GM12878 (cell line): ENCODE data around the gene PDIA4. TPM values are rescaled to one million over a fixed set of nuclear protein-coding genes. Genes with fewer than 3 reads are reported as not detected.

Source experiments
- ATAC-seq: fragments of 200-7000 bp; cut with Tn5 transposase; 3 replicates; pipeline ENCODE4 v1.9.1; 2020; ENCODE audit warnings: mild to moderate bottlenecking, moderate library complexity
- BruUV-seq: library from RNA; stranded (reverse); fragments of 400-500 nt; replicated peaks from 2 replicates; lab custom pipeline; 2021; lab: Mats Ljungman, UMichigan
- CTCF ChIA-PET: fragments of 300-600 bp; sonication (Branson Sonifier 250); formaldehyde crosslinking; extraction: SDS; loops from one replicate; lab custom pipeline; 2021; ENCODE audit warnings: inconsistent platforms; lab: Yijun Ruan, JAX
- POLR2A ChIA-PET: fragments of 350-600 bp; formaldehyde crosslinking; extraction: SDS; loops from one replicate; lab custom pipeline; 2021; ENCODE audit warnings: inconsistent platforms; lab: Charles Lee
- RAD21 ChIA-PET: fragments of 300-600 bp; sonication (Branson Sonifier 250); formaldehyde crosslinking; loops from one replicate; lab custom pipeline; 2023; ENCODE audit warnings: antibody characterized with exemption; ENCODE audit not compliant: unreplicated experiment; lab: Charles Lee
- SMC1A ChIA-PET: fragments of 300-600 bp; sonication (Branson Sonifier 250); formaldehyde crosslinking; loops from one replicate; lab custom pipeline; 2023; ENCODE audit not compliant: unreplicated experiment, uncharacterized antibody; lab: Charles Lee
- DNase-seq: peaks from one replicate; pipeline ENCODE4 v3.0.0-alpha.2; 2011; ENCODE audit warnings: low read depth, low spot score
- FAIRE-seq: peaks from 3 replicates; lab custom pipeline; 2011; peaks lifted over from hg19 to GRCh38; lab: Jason Lieb, UNC
- H2AFZ ChIP-seq: 2 replicates; pipeline ENCODE4 v1.6.0; 2011; ENCODE audit warnings: low read depth, low read length, control low read depth; ENCODE audit not compliant: control insufficient read depth
- H3K27ac ChIP-seq: 2 replicates; pipeline ENCODE4 v1.5.1; 2011; ENCODE audit warnings: control low read depth; ENCODE audit not compliant: control insufficient read depth, insufficient read depth
- H3K27me3 ChIP-seq, 2 experiments: replicated peaks in 1 of 2; 2 replicates each; pipeline versions ENCODE4 v1.6.0 to v1.6.1; 2011; ENCODE audit warnings: low read length in 1 of 2; ENCODE audit not compliant: control insufficient read depth in 2 of 2, insufficient read depth in 2 of 2
- H3K36me3 ChIP-seq, 2 experiments: 2 replicates each; pipeline ENCODE4 v1.5.1; 2011; ENCODE audit warnings: low read length in 1 of 2; ENCODE audit not compliant: control insufficient read depth in 2 of 2, insufficient read depth in 2 of 2
- H3K4me1 ChIP-seq: 2 replicates; pipeline ENCODE4 v1.6.1; 2011; ENCODE audit warnings: mild to moderate bottlenecking, low read length, moderate library complexity, mixed read lengths; ENCODE audit not compliant: control insufficient read depth, insufficient read depth
- H3K4me2 ChIP-seq: 2 replicates; pipeline ENCODE4 v1.6.0; 2011; ENCODE audit warnings: control low read depth; ENCODE audit not compliant: control insufficient read depth, insufficient read depth
- H3K4me3 ChIP-seq: fragments of 200-600 bp; sonication (generic); 2 replicates; pipeline ENCODE4 v1.5.1; 2016
- H3K79me2 ChIP-seq: 2 replicates; pipeline ENCODE4 v1.6.0; 2011; ENCODE audit warnings: low read length; ENCODE audit not compliant: control insufficient read depth, insufficient read depth
- H3K9ac ChIP-seq: 2 replicates; pipeline ENCODE4 v1.8.0; 2011; ENCODE audit warnings: low read length, control low read depth, mixed read lengths; ENCODE audit not compliant: control insufficient read depth, insufficient read depth
- H3K9me3 ChIP-seq: replicated peaks from 3 replicates; pipeline ENCODE4 v1.5.1; 2011; ENCODE audit warnings: mild to moderate bottlenecking, low read length; ENCODE audit not compliant: control insufficient read depth, insufficient read depth
- H4K20me1 ChIP-seq: 2 replicates; pipeline ENCODE4 v1.6.0; 2011; ENCODE audit not compliant: control insufficient read depth, insufficient read depth
- CREM ChIP-seq: IDR thresholded peaks from 2 replicates; pipeline ENCODE4 v1.6.1; 2014; ENCODE audit warnings: antibody characterized with exemption, low read depth
- GABPA ChIP-seq: IDR thresholded peaks from 2 replicates; pipeline ENCODE4 v1.6.1; 2014; ENCODE audit warnings: antibody characterized with exemption, low read depth, mild to moderate bottlenecking, inconsistent platforms
- HDGF ChIP-seq: fragments of 450-650 bp; IDR thresholded peaks from 2 replicates; pipeline ENCODE4 v1.6.1; 2016; ENCODE audit warnings: antibody characterized with exemption
- IKZF1 ChIP-seq: fragments of 450-650 bp; conservative IDR thresholded peaks from 2 replicates; pipeline ENCODE4 v1.6.1; 2017; ENCODE audit warnings: antibody characterized with exemption, mild to moderate bottlenecking
- IKZF2 ChIP-seq, 2 experiments: fragments of 450-650 bp; IDR thresholded peaks; 2 replicates each; pipeline ENCODE4 v1.6.1; 2017; ENCODE audit warnings: mild to moderate bottlenecking in 2 of 2, moderate library complexity in 2 of 2
- MTA2 ChIP-seq: fragments of 450-650 bp; IDR thresholded peaks from 2 replicates; pipeline ENCODE4 v1.6.1; 2016; ENCODE audit warnings: low read depth, mild to moderate bottlenecking, moderate library complexity
- ZNF24 ChIP-seq: fragments of 450-650 bp; IDR thresholded peaks from 2 replicates; pipeline ENCODE4 v1.6.1; 2017; ENCODE audit warnings: antibody characterized with exemption, mild to moderate bottlenecking
- WGBS: methylation state at CpG from one replicate; pipeline ENCODE4 v1.1.6; 2016; ENCODE audit warnings: low lambda C conversion rate; ENCODE audit not compliant: insufficient replicate concordance, insufficient coverage; ENCODE audit errors: missing lambda C conversion rate; 5-methylcytosine and 5-hydroxymethylcytosine counted together
- in situ Hi-C: fragments of 300-500 bp; cut with MboI; formaldehyde crosslinking; loops from 9 replicates; pipeline ENCODE4 v1.14.3; 2018; ENCODE audit warnings: mixed read lengths
- intact Hi-C: fragments of 100-400 bp; cut with micrococcal nuclease; formaldehyde crosslinking; loops from one replicate; pipeline ENCODE4 v1.14.2; 2022; ENCODE audit not compliant: unreplicated experiment
- polyA plus RNA-seq, 11 experiments: library from polyadenylated mRNA; depleted of rRNA in 4 of 11; unstranded in 6 of 11; stranded (reverse) in 5 of 11; fragments of >200 nt; fragmentation: Nextera tagmentation in 4 of 11; fragmentation: Illumina TruSeq in 1 of 11; extraction: Ambion mirVana in 4 of 11; extraction: Trizol in 1 of 11; gene quantifications; 1 replicate in 1 of 11; 2 replicates in 10 of 11; pipeline versions ENCODE4 v1.2.1 to v1.2.3, GENCODE V29; 2011 to 2016; ENCODE audit warnings: inconsistent platforms in 2 of 11, missing spikeins in 2 of 11, low read depth in 1 of 11
- total RNA-seq, 4 experiments: library from RNA; depleted of rRNA in 3 of 4; stranded (reverse); fragments of >200 nt in 3 of 4; fragmentation: Illumina TruSeq in 1 of 4; extraction: Trizol in 1 of 4; gene quantifications; 2 replicates each; pipeline versions ENCODE4 v1.2.1 to v1.2.3, GENCODE V29; 2013 to 2021

The PDIA4 gene
- total and polyA plus RNA-seq, 10 of the 15 experiments (the other 5 are each of a cell fraction or from before 2014, with no cell fraction given) = 7.1 to 306 (median 106) TPM

DNA sequence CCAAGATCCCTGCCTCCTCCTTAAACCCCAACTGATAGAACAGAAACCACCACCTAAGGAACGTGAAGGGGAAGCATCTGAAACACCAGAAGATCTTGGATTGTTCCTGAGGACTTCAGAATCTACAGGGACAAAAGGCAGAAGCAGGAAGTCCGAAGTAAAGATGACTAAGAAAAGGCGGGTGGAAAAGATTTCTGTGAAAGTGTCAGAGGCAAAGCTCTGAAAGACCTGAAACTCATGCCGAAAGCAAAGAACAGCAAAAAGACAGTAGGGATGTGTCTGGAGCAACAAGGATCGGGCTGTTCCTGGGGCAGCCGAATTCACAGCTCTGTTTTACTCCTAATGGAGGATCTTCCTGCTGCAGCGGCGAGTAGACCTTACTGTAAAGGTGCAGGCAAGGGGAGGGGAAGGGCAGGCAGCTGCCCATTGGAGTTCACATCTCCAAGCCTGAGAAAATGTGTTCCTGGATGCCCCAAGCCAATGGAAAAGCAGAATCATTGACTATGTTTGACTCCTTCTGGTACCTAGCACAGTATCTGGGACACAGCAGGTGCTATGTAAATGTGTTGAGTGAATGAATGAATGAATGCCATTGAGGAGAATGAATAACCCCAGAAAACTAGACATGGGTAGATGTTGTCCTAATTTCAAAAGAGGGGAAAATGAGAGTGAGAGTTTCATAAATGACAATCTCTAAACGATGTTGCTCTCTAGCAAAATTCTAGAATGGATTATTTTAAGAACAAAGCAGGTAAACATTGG is 40.4 kb downstream of the PDIA4 start:
- in situ Hi-C loops = no loop called here
- intact Hi-C loops = loop anchor here (5.0 kb wide), 1 partner anchor 106 kb away; the partner anchor contains the start of gene EZH2
- ChIA-PET POLR2A (interaction anchor here (0.6 to 1.7 kb wide), 5 partner anchors 11 to 434 kb away, joined by 3 to 12 read pairs (median 4); no protein-coding TSS in a partner anchor), SMC1A (interaction anchor here (1.0 to 1.1 kb wide), 3 partner anchors 23 to 132 kb away, joined by 3 read pairs; no protein-coding TSS in a partner anchor), RAD21 (interaction anchor here (0.6 to 1.5 kb wide), 6 partner anchors 11 to 78 kb away, joined by 3 to 5 read pairs (median 4); no protein-coding TSS in a partner anchor), CTCF (interaction anchor here (0.6 to 2.0 kb wide), 11 partner anchors 8 to 410 kb away, joined by 3 to 7 read pairs (median 3); partner anchors contain the start of gene ZNF282)
- Histone ChIP-seq H3K79me2 (no peaks in the 10 kb centered on the region), H3K27ac (peak overlapping the region; percentile 38), H4K20me1 (no peaks in the 10 kb centered on the region), H3K36me3 (no peaks in the 10 kb centered on the region), H3K9ac (peak overlapping the region; percentile 75), H3K4me2 (peak overlapping the region; percentile 92), H2AFZ (peak overlapping the region; percentile 100), H3K4me3 (peak overlapping the region; percentile 92), H3K9me3 (no peaks in the 10 kb centered on the region), H3K27me3 (no peaks in the 10 kb centered on the region), H3K4me1 (peaks cover 7% of the 10 kb centered on the region)
- ATAC-seq (peak; percentile 9), FAIRE-seq (no peak), DNase-seq (no peak)
- BruUV-seq = TSS peak; percentile 86
- 2% methylated on average over 9 of the region's 9 CpGs for WGBS
- TF ChIP-seq CREM (no peak), ZNF24 (peak; percentile 85), MTA2 (0 out of 2 replicates have a peak, but pooled peaks have one; percentile 5), GABPA (no peak), IKZF2 (IDR thresholded peaks at IDR 0.05) (peak in 1 of 2 experiments; percentile 33; a peak in 1 of 4 replicates), IKZF1 (peak; percentile 36; the same call in 1 of the 2 replicates), HDGF (0 out of 2 replicates have a peak, but pooled peaks have one; percentile 1)
